ENCODE results near the gene HOGA1. TPM values are rescaled to one million over a fixed set of nuclear protein-coding genes. Genes with fewer than 3 reads are reported as not detected.
A peak's percentile ranks its signal among the peaks of the same experiment; 100 is the strongest.

HOGA1 gene
- total RNA-seq, 1 experiment from 2014 or later, result 0.15 TPM

GRCh38 chr10:97572214-97572989, 11.8 kb upstream of the HOGA1 start, which contains the start of gene ANKRD2:
Gene ANKRD2 (plus strand): TSS chr10:97572779. CDS start chr10:97572789, 10 bp downstream.
- Mint-ChIP-seq H3K36me3 (0 out of 2 replicates have a peak, but pooled peaks cover 5% of the 10 kb centered on the region), H3K4me1 (peaks cover 5% of the 10 kb centered on the region), H3K27ac (peak within 1 kb of the TSS; percentile 75), H3K9me3 (no peaks in the 10 kb centered on the region), H3K4me3 (no peak within 1 kb of the TSS), H3K27me3 (ENCODE audit: low read depth) (no peaks in the 10 kb centered on the region)
- DNase-seq (ENCODE audit: low spot score), result peak; percentile 88
- ATAC-seq, result peak; percentile 92
- ChIA-PET POLR2A (interaction anchor here (0.9 kb wide), 1 partner anchor 11 kb away, joined by 3 read pairs; no protein-coding TSS in a partner anchor), CTCF (interaction anchor here (0.6 to 2.8 kb wide), 49 partner anchors 9 to 1994 kb away, joined by 3 to 55 read pairs (median 5); partner anchors contain the start of genes AVPI1, C10orf62, HOGA1 and MORN4)
- TF ChIP-seq SMAD3 (CRISPR knock-in tag; IDR thresholded peaks at IDR 0.05; ENCODE audit: borderline replicate concordance) (no peak), ZBTB21 (CRISPR knock-in tag; IDR thresholded peaks at IDR 0.05; ENCODE audit: borderline replicate concordance) (0 out of 2 replicates have a peak, but pooled peaks have one; percentile 36), ZNF425 (CRISPR knock-in tag; conservative IDR thresholded peaks at IDR 0.05) (no peak), ATF1 (CRISPR knock-in tag; IDR thresholded peaks at IDR 0.05) (no peak), TEAD4 (CRISPR knock-in tag; IDR thresholded peaks at IDR 0.05) (no peak), MLX (CRISPR knock-in tag; IDR thresholded peaks at IDR 0.05) (no peak), CBFB (CRISPR knock-in tag; IDR thresholded peaks at IDR 0.05; ENCODE audit: low read depth) (no peak), ZNF232 (CRISPR knock-in tag; IDR thresholded peaks at IDR 0.05) (0 out of 2 replicates have a peak, but pooled peaks have one; percentile 26), CREM (CRISPR knock-in tag; IDR thresholded peaks at IDR 0.05) (0 out of 2 replicates have a peak, but pooled peaks have one; percentile 50), ATF3 (CRISPR knock-in tag; conservative IDR thresholded peaks at IDR 0.05) (no peak), ZNF396 (CRISPR knock-in tag; IDR thresholded peaks at IDR 0.05; ENCODE audit: borderline replicate concordance) (no peak), TP53 (CRISPR knock-in tag; IDR thresholded peaks at IDR 0.05) (no peak), ZNF263 (CRISPR knock-in tag; IDR thresholded peaks at IDR 0.05; ENCODE audit: low read depth) (no peak), GABPB1 (CRISPR knock-in tag; IDR thresholded peaks at IDR 0.05) (no peak), USF1 (CRISPR knock-in tag; IDR thresholded peaks at IDR 0.05) (no peak), MYBL2 (CRISPR knock-in tag; IDR thresholded peaks at IDR 0.05) (no peak), RORB (CRISPR knock-in tag; IDR thresholded peaks at IDR 0.05) (no peak)
- TF ChIP-seq, protein P1, sequence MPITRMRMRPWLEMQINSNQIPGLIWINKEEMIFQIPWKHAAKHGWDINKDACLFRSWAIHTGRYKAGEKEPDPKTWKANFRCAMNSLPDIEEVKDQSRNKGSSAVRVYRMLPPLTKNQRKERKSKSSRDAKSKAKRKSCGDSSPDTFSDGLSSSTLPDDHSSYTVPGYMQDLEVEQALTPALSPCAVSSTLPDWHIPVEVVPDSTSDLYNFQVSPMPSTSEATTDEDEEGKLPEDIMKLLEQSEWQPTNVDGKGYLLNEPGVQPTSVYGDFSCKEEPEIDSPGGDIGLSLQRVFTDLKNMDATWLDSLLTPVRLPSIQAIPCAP (CRISPR knock-in tag; IDR thresholded peaks at IDR 0.05), result no peak
- TF ChIP-seq, protein P2, sequence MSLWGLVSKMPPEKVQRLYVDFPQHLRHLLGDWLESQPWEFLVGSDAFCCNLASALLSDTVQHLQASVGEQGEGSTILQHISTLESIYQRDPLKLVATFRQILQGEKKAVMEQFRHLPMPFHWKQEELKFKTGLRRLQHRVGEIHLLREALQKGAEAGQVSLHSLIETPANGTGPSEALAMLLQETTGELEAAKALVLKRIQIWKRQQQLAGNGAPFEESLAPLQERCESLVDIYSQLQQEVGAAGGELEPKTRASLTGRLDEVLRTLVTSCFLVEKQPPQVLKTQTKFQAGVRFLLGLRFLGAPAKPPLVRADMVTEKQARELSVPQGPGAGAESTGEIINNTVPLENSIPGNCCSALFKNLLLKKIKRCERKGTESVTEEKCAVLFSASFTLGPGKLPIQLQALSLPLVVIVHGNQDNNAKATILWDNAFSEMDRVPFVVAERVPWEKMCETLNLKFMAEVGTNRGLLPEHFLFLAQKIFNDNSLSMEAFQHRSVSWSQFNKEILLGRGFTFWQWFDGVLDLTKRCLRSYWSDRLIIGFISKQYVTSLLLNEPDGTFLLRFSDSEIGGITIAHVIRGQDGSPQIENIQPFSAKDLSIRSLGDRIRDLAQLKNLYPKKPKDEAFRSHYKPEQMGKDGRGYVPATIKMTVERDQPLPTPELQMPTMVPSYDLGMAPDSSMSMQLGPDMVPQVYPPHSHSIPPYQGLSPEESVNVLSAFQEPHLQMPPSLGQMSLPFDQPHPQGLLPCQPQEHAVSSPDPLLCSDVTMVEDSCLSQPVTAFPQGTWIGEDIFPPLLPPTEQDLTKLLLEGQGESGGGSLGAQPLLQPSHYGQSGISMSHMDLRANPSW (CRISPR knock-in tag; conservative IDR thresholded peaks at IDR 0.05; ENCODE audit: low read depth), result no peak
- TF ChIP-seq, protein P3, sequence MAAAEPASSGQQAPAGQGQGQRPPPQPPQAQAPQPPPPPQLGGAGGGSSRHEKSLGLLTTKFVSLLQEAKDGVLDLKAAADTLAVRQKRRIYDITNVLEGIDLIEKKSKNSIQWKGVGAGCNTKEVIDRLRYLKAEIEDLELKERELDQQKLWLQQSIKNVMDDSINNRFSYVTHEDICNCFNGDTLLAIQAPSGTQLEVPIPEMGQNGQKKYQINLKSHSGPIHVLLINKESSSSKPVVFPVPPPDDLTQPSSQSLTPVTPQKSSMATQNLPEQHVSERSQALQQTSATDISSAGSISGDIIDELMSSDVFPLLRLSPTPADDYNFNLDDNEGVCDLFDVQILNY (CRISPR knock-in tag; IDR thresholded peaks at IDR 0.05), result no peak
- TF ChIP-seq, protein P4, sequence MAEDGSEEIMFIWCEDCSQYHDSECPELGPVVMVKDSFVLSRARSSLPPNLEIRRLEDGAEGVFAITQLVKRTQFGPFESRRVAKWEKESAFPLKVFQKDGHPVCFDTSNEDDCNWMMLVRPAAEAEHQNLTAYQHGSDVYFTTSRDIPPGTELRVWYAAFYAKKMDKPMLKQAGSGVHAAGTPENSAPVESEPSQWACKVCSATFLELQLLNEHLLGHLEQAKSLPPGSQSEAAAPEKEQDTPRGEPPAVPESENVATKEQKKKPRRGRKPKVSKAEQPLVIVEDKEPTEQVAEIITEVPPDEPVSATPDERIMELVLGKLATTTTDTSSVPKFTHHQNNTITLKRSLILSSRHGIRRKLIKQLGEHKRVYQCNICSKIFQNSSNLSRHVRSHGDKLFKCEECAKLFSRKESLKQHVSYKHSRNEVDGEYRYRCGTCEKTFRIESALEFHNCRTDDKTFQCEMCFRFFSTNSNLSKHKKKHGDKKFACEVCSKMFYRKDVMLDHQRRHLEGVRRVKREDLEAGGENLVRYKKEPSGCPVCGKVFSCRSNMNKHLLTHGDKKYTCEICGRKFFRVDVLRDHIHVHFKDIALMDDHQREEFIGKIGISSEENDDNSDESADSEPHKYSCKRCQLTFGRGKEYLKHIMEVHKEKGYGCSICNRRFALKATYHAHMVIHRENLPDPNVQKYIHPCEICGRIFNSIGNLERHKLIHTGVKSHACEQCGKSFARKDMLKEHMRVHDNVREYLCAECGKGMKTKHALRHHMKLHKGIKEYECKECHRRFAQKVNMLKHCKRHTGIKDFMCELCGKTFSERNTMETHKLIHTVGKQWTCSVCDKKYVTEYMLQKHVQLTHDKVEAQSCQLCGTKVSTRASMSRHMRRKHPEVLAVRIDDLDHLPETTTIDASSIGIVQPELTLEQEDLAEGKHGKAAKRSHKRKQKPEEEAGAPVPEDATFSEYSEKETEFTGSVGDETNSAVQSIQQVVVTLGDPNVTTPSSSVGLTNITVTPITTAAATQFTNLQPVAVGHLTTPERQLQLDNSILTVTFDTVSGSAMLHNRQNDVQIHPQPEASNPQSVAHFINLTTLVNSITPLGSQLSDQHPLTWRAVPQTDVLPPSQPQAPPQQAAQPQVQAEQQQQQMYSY (CRISPR knock-in tag; IDR thresholded peaks at IDR 0.05), result no peak
- TF ChIP-seq, protein P5, sequence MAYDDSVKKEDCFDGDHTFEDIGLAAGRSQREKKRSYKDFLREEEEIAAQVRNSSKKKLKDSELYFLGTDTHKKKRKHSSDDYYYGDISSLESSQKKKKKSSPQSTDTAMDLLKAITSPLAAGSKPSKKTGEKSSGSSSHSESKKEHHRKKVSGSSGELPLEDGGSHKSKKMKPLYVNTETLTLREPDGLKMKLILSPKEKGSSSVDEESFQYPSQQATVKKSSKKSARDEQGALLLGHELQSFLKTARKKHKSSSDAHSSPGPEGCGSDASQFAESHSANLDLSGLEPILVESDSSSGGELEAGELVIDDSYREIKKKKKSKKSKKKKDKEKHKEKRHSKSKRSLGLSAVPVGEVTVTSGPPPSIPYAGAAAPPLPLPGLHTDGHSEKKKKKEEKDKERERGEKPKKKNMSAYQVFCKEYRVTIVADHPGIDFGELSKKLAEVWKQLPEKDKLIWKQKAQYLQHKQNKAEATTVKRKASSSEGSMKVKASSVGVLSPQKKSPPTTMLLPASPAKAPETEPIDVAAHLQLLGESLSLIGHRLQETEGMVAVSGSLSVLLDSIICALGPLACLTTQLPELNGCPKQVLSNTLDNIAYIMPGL (CRISPR knock-in tag; IDR thresholded peaks at IDR 0.05), result 0 out of 2 replicates have a peak, but pooled peaks have one; percentile 44
